ENCODE measurements around the gene S100PBP.

The S100PBP gene

GRCh38 chr1:32855861-32856617 is 38.6 kb downstream of the S100PBP start:
- Mint-ChIP-seq H3K4me3 (no peak overlapping the region), H3K36me3 (peaks cover 14% of the 10 kb centered on the region), H3K4me1 (no peaks in the 10 kb centered on the region), H3K27ac (no peak overlapping the region), H3K9me3 (no peaks in the 10 kb centered on the region), H3K27me3 (no peaks in the 10 kb centered on the region)

GRCh38 chr1:32858136-32858535 is 40.7 kb downstream of the S100PBP start:
- H3K27me3 Mint-ChIP-seq: no peaks in the 10 kb centered on the region
- no peaks in the 10 kb centered on the region for H3K9me3 Mint-ChIP-seq
- H3K27ac Mint-ChIP-seq: no peak overlapping the region
- peaks cover 16% of the 10 kb centered on the region for H3K36me3 Mint-ChIP-seq
- H3K4me1 Mint-ChIP-seq: no peaks in the 10 kb centered on the region
- no peak overlapping the region for H3K4me3 Mint-ChIP-seq

GRCh38 chr1:32858791-32859190 is 41.3 kb downstream of the S100PBP start:
- Mint-ChIP-seq H3K27ac (no peak overlapping the region), H3K36me3 (peaks cover 16% of the 10 kb centered on the region), H3K4me3 (no peak overlapping the region), H3K9me3 (no peaks in the 10 kb centered on the region), H3K4me1 (no peaks in the 10 kb centered on the region), H3K27me3 (no peaks in the 10 kb centered on the region)

GRCh38 chr1:32859915-32860314 is 42.5 kb downstream of the S100PBP start:
- H3K27ac Mint-ChIP-seq: no peak overlapping the region
- no peaks in the 10 kb centered on the region for H3K27me3 Mint-ChIP-seq
- no peaks in the 10 kb centered on the region for H3K9me3 Mint-ChIP-seq
- H3K4me1 Mint-ChIP-seq: no peaks in the 10 kb centered on the region
- peaks cover 10% of the 10 kb centered on the region for H3K36me3 Mint-ChIP-seq
- no peak overlapping the region for H3K4me3 Mint-ChIP-seq

GRCh38 chr1:32860566-32860965 is 43.1 kb downstream of the S100PBP start:
- peaks cover 10% of the 10 kb centered on the region for H3K36me3 Mint-ChIP-seq

GRCh38 chr1:32861904-32862695 is 44.6 kb downstream of the S100PBP start:
- Mint-ChIP-seq H3K27ac (no peak overlapping the region), H3K27me3 (no peaks in the 10 kb centered on the region), H3K9me3 (no peaks in the 10 kb centered on the region), H3K4me1 (no peaks in the 10 kb centered on the region), H3K36me3 (peaks cover 10% of the 10 kb centered on the region), H3K4me3 (no peak overlapping the region)

More at GRCh38 chr1:32860566-32860965, 43.1 kb downstream of the S100PBP start:
- Mint-ChIP-seq H3K4me3 (no peak overlapping the region), H3K4me1 (no peaks in the 10 kb centered on the region), H3K9me3 (no peaks in the 10 kb centered on the region), H3K27ac (no peak overlapping the region), H3K27me3 (no peaks in the 10 kb centered on the region)

GRCh38 chr1:32863218-32863880 is 45.9 kb downstream of the S100PBP start:
- H3K36me3 Mint-ChIP-seq: peaks cover 9% of the 10 kb centered on the region
- H3K27me3 Mint-ChIP-seq: no peaks in the 10 kb centered on the region
- H3K9me3 Mint-ChIP-seq: no peaks in the 10 kb centered on the region
- no peak overlapping the region for H3K27ac Mint-ChIP-seq
- H3K4me1 Mint-ChIP-seq: no peaks in the 10 kb centered on the region
- no peak overlapping the region for H3K4me3 Mint-ChIP-seq

- H3K4me3 Mint-ChIP-seq: no peak overlapping the region
- no peaks in the 10 kb centered on the region for H3K9me3 Mint-ChIP-seq
- no peaks in the 10 kb centered on the region for H3K4me1 Mint-ChIP-seq
- H3K27ac Mint-ChIP-seq: no peak overlapping the region
- no peaks in the 10 kb centered on the region for H3K27me3 Mint-ChIP-seq
- peaks cover 14% of the 10 kb centered on the region for H3K36me3 Mint-ChIP-seq
These were observed 46.4 kb downstream of the S100PBP start for GRCh38 chr1:32863881-32864245.

- Mint-ChIP-seq H3K36me3 (peaks cover 16% of the 10 kb centered on the region), H3K27me3 (peaks cover 5% of the 10 kb centered on the region), H3K27ac (no peak overlapping the region), H3K4me3 (no peak overlapping the region), H3K9me3 (no peaks in the 10 kb centered on the region), H3K4me1 (peaks cover 4% of the 10 kb centered on the region)
These were observed 47.0 kb downstream of the S100PBP start for GRCh38 chr1:32864375-32865019.

GRCh38 chr1:32865639-32866405 is 48.4 kb downstream of the S100PBP start:
- Mint-ChIP-seq H3K9me3 (no peaks in the 10 kb centered on the region), H3K27ac (no peak overlapping the region), H3K4me3 (no peak overlapping the region), H3K36me3 (peaks cover 16% of the 10 kb centered on the region), H3K4me1 (peaks cover 12% of the 10 kb centered on the region), H3K27me3 (peaks cover 11% of the 10 kb centered on the region)

- Mint-ChIP-seq H3K36me3 (peaks cover 13% of the 10 kb centered on the region), H3K4me1 (peaks cover 20% of the 10 kb centered on the region), H3K27ac (no peak overlapping the region), H3K27me3 (peaks cover 22% of the 10 kb centered on the region), H3K4me3 (no peak overlapping the region), H3K9me3 (no peaks in the 10 kb centered on the region)
These were observed 49.7 kb downstream of the S100PBP start for GRCh38 chr1:32867151-32867550.

- no peak overlapping the region for H3K4me3 Mint-ChIP-seq
- H3K27ac Mint-ChIP-seq: no peak overlapping the region
- peaks cover 23% of the 10 kb centered on the region for H3K27me3 Mint-ChIP-seq
- peaks cover 20% of the 10 kb centered on the region for H3K4me1 Mint-ChIP-seq
- no peaks in the 10 kb centered on the region for H3K9me3 Mint-ChIP-seq
- peaks cover 13% of the 10 kb centered on the region for H3K36me3 Mint-ChIP-seq
These were observed 50.2 kb downstream of the S100PBP start for GRCh38 chr1:32867671-32868070.

GRCh38 chr1:32868085-32868484 is 50.6 kb downstream of the S100PBP start:
- peaks cover 20% of the 10 kb centered on the region for H3K4me1 Mint-ChIP-seq

GRCh38 chr1:32868806-32869455 is 51.5 kb downstream of the S100PBP start:
- no peak overlapping the region for H3K27ac Mint-ChIP-seq
- H3K4me1 Mint-ChIP-seq: peaks cover 20% of the 10 kb centered on the region
- H3K36me3 Mint-ChIP-seq: peaks cover 13% of the 10 kb centered on the region
- peak overlapping the region; percentile 27 for H3K4me3 Mint-ChIP-seq
- H3K27me3 Mint-ChIP-seq: peaks cover 24% of the 10 kb centered on the region
- no peaks in the 10 kb centered on the region for H3K9me3 Mint-ChIP-seq

More at GRCh38 chr1:32868085-32868484, 50.6 kb downstream of the S100PBP start:
- no peak overlapping the region for H3K27ac Mint-ChIP-seq
- no peak overlapping the region for H3K4me3 Mint-ChIP-seq
- no peaks in the 10 kb centered on the region for H3K9me3 Mint-ChIP-seq
- H3K36me3 Mint-ChIP-seq: peaks cover 13% of the 10 kb centered on the region
- peaks cover 24% of the 10 kb centered on the region for H3K27me3 Mint-ChIP-seq
